ENCODE results near the gene TBX2. TPM values are rescaled to one million over a fixed set of nuclear protein-coding genes. Genes with fewer than 3 reads are reported as not detected.
"Not testable (repeated sequence)": the region's sequence is repeated elsewhere in the genome, so short reads cannot be mapped to it uniquely, and the experiment has no call there.

TBX2 gene
- total RNA-seq, 1 donor from 2014 or later, result 9.8 TPM

GRCh38 chr17:61426482-61427304 is 27.1 kb downstream of the TBX2 start:
- H3K36me3 ChIP-seq, result no peaks in the 10 kb centered on the region
- no peak overlapping the region for H3K27ac ChIP-seq
- H3K27me3 ChIP-seq, result no peaks in the 10 kb centered on the region
- no peak for DNase-seq (ENCODE audit: extremely low spot score in 2 of 2)
- H3K9me3 ChIP-seq, result no peaks in the 10 kb centered on the region
- H3K4me3 ChIP-seq, result no peak overlapping the region
- intact Hi-C loops (cut with DNase I), result no loop called here
- TF ChIP-seq, protein P1, sequence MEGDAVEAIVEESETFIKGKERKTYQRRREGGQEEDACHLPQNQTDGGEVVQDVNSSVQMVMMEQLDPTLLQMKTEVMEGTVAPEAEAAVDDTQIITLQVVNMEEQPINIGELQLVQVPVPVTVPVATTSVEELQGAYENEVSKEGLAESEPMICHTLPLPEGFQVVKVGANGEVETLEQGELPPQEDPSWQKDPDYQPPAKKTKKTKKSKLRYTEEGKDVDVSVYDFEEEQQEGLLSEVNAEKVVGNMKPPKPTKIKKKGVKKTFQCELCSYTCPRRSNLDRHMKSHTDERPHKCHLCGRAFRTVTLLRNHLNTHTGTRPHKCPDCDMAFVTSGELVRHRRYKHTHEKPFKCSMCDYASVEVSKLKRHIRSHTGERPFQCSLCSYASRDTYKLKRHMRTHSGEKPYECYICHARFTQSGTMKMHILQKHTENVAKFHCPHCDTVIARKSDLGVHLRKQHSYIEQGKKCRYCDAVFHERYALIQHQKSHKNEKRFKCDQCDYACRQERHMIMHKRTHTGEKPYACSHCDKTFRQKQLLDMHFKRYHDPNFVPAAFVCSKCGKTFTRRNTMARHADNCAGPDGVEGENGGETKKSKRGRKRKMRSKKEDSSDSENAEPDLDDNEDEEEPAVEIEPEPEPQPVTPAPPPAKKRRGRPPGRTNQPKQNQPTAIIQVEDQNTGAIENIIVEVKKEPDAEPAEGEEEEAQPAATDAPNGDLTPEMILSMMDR (IDR thresholded peaks at IDR 0.05), result no peak
- no peak for TF ChIP-seq POLR2A (IDR thresholded peaks at IDR 0.05)
- TF ChIP-seq POLR2AphosphoS5 (IDR thresholded peaks at IDR 0.05; ENCODE audit: insufficient read depth in 1 of 2, low read depth in 1 of 2), result no peak
- no peaks in the 10 kb centered on the region for H3K4me1 ChIP-seq

DNA sequence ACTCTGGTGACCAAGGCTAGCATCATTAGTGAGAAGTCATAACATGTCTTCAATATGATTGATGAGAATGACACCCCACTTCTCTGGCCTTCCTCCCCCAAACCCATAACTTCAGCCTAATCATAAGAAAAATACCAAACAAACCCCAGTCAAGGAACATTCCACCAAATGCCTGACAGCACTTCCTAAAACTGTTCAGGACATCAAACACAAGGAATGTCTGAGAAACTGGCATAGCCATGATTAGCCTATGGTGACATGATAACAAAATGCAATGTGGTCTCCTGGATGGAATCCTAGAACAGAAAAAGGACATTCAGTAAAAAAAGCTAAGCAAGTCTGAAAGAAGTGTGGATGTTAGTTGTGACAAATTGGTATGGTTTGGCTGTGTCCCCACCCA is 27.9 kb downstream of the TBX2 start:
- intact Hi-C loops (cut with DNase I), result no loop called here
- no peaks in the 10 kb centered on the region for H3K4me1 ChIP-seq

GRCh38 chr17:61429274-61429673 is 29.6 kb downstream of the TBX2 start:
- no peak for DNase-seq (ENCODE audit: extremely low spot score in 2 of 2)
- Histone ChIP-seq H3K27me3 (no peaks in the 10 kb centered on the region), H3K4me1 (no peaks in the 10 kb centered on the region), H3K9me3 (no peaks in the 10 kb centered on the region), H3K4me3 (no peak overlapping the region), H3K36me3 (no peaks in the 10 kb centered on the region), H3K27ac (no peak overlapping the region)
- TF ChIP-seq, protein P1 (IDR thresholded peaks at IDR 0.05), result no peak
- no peak for TF ChIP-seq POLR2A (IDR thresholded peaks at IDR 0.05)
- TF ChIP-seq POLR2AphosphoS5 (IDR thresholded peaks at IDR 0.05; ENCODE audit: insufficient read depth in 1 of 2, low read depth in 1 of 2), result no peak
- intact Hi-C loops (cut with DNase I), result no loop called here

More for the DNA sequence above, 27.9 kb downstream of the TBX2 start:
- no peaks in the 10 kb centered on the region for H3K27me3 ChIP-seq
- no peak overlapping the region for H3K27ac ChIP-seq
- TF ChIP-seq POLR2AphosphoS5 (IDR thresholded peaks at IDR 0.05; ENCODE audit: insufficient read depth in 1 of 2, low read depth in 1 of 2) (no peak), POLR2A (IDR thresholded peaks at IDR 0.05) (no peak)
- TF ChIP-seq, protein P1 (IDR thresholded peaks at IDR 0.05), result no peak
- no peaks in the 10 kb centered on the region for H3K9me3 ChIP-seq
- no peaks in the 10 kb centered on the region for H3K36me3 ChIP-seq
- DNase-seq (ENCODE audit: extremely low spot score in 2 of 2), result no peak
- H3K4me3 ChIP-seq, result no peak overlapping the region

- H3K36me3 ChIP-seq; H3K4me1 ChIP-seq; H3K4me3 ChIP-seq; intact Hi-C loops (cut with DNase I); H3K27me3 ChIP-seq; H3K9me3 ChIP-seq; H3K27ac ChIP-seq; DNase-seq (ENCODE audit: extremely low spot score in 2 of 2): not testable (repeated sequence)
Observed at GRCh38 chr17:61429831-61430230, 30.2 kb downstream of the TBX2 start.

DNA sequence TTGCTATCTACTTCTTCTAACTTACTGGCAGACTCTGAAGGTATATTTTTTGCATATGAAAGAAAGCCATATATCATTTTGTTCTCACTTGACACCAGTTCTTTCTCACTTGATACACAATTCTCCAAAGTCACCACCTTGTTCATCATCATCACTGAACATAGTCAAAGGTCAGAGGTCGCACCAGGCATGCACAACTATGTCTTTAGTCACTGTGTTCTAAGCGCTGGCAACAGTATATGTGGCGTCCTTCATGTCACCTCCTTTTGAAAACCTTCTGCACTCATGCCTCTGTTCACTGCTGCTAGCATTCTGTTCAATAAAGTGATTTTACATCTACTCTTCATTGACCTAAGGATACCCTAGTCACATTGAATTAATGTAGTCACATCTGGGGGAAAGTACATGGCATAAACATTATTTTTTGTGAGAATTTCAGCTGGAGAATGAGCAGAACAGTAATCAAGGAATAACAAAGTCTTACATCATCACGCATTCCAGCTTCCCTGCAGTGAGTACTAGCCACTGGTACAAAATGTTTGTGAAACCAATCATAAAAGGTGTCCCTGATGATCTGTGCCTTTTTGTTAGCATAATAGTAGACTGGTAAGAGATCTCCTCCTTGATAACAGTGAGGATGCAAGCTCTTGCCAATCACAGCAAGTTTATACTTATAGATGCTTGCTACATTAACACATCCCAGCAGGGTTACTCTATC is 32.1 kb downstream of the TBX2 start:
- intact Hi-C loops (cut with DNase I), result no loop called here
- no peak for TF ChIP-seq POLR2AphosphoS5 (IDR thresholded peaks at IDR 0.05; ENCODE audit: insufficient read depth in 1 of 2, low read depth in 1 of 2)
- TF ChIP-seq POLR2A (IDR thresholded peaks at IDR 0.05), result no peak
- TF ChIP-seq, protein P1 (IDR thresholded peaks at IDR 0.05), result no peak
- DNase-seq (ENCODE audit: extremely low spot score in 2 of 2), result no peak
- H3K27me3 ChIP-seq, result no peaks in the 10 kb centered on the region
- no peak overlapping the region for H3K27ac ChIP-seq
- no peaks in the 10 kb centered on the region for H3K9me3 ChIP-seq
- H3K4me1 ChIP-seq, result no peaks in the 10 kb centered on the region
- no peaks in the 10 kb centered on the region for H3K36me3 ChIP-seq
- no peak overlapping the region for H3K4me3 ChIP-seq
